Osteocyte (in vitro differentiated cells): ENCODE data around the gene CRB1. TPM values are rescaled to one million over a fixed set of nuclear protein-coding genes. Genes with fewer than 3 reads are reported as not detected.
A peak's percentile ranks its signal among the peaks of the same experiment; 100 is the strongest.

ENCODE experiments used
- DNase-seq: peaks from one replicate; pipeline ENCODE4 v3.0.0; 2021; ENCODE audit warnings: mixed read lengths; ENCODE audit not compliant: unreplicated experiment; ENCODE audit errors: extremely low spot score
- H3K27ac Mint-ChIP-seq: one replicate; pipeline ENCODE4 v1.8.0; 2021; ENCODE audit warnings: mild to moderate bottlenecking, mixed read lengths; ENCODE audit not compliant: unreplicated experiment
- H3K27me3 Mint-ChIP-seq: one replicate; pipeline ENCODE4 v1.8.0; 2021; ENCODE audit warnings: mixed read lengths; ENCODE audit not compliant: unreplicated experiment
- H3K36me3 Mint-ChIP-seq: one replicate; pipeline ENCODE4 v1.8.0; 2021; ENCODE audit warnings: mixed read lengths; ENCODE audit not compliant: unreplicated experiment
- H3K4me1 Mint-ChIP-seq: one replicate; pipeline ENCODE4 v1.8.0; 2021; ENCODE audit warnings: mixed read lengths; ENCODE audit not compliant: unreplicated experiment
- H3K4me3 Mint-ChIP-seq: one replicate; pipeline ENCODE4 v1.8.0; 2021; ENCODE audit warnings: mild to moderate bottlenecking, moderate library complexity, mixed read lengths; ENCODE audit not compliant: unreplicated experiment
- H3K9me3 Mint-ChIP-seq: one replicate; pipeline ENCODE4 v1.8.0; 2021; ENCODE audit warnings: mixed read lengths; ENCODE audit not compliant: unreplicated experiment
- total RNA-seq: library from RNA; stranded (reverse); gene quantifications from 2 replicates; pipeline ENCODE4 v1.2.1, GENCODE V29; 2021
- TF ChIP-seq, protein P1 (sequence below): fragments of 200-600 bp; sonication (generic); IDR thresholded peaks from 2 replicates; pipeline ENCODE4 v1.5.0; 2021; ENCODE audit warnings: antibody characterized with exemption, mild to moderate bottlenecking, moderate library complexity

The CRB1 gene
- total RNA-seq, 1 donor from 2014 or later, result not detected

DNA sequence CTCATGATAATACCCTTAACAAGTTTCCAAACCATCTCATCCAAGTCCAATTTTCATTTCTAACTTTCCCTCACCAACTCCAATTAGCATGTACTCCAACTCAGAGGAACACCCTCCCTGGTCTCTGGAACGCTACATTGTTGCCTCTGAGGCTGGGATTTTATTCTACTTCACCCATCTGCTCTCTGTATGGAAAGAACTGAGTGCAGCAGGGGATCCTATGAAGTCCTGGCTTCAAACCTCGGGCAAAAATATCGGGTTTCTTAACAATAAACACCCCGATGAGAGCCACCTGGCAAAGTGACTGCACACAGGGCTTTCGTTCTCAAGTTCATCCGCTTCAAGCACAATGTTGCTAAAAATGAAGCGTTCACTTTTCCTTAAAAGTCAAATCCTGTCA lies 99.6 kb downstream of the CRB1 start:
- no peak for DNase-seq
- Mint-ChIP-seq H3K4me1 (no peaks in the 10 kb centered on the region), H3K27ac (no peak overlapping the region), H3K4me3 (no peak overlapping the region), H3K36me3 (no peaks in the 10 kb centered on the region), H3K27me3 (peaks cover 14% of the 10 kb centered on the region), H3K9me3 (no peaks in the 10 kb centered on the region)
- TF ChIP-seq, protein P1, sequence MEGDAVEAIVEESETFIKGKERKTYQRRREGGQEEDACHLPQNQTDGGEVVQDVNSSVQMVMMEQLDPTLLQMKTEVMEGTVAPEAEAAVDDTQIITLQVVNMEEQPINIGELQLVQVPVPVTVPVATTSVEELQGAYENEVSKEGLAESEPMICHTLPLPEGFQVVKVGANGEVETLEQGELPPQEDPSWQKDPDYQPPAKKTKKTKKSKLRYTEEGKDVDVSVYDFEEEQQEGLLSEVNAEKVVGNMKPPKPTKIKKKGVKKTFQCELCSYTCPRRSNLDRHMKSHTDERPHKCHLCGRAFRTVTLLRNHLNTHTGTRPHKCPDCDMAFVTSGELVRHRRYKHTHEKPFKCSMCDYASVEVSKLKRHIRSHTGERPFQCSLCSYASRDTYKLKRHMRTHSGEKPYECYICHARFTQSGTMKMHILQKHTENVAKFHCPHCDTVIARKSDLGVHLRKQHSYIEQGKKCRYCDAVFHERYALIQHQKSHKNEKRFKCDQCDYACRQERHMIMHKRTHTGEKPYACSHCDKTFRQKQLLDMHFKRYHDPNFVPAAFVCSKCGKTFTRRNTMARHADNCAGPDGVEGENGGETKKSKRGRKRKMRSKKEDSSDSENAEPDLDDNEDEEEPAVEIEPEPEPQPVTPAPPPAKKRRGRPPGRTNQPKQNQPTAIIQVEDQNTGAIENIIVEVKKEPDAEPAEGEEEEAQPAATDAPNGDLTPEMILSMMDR, result no peak

DNA sequence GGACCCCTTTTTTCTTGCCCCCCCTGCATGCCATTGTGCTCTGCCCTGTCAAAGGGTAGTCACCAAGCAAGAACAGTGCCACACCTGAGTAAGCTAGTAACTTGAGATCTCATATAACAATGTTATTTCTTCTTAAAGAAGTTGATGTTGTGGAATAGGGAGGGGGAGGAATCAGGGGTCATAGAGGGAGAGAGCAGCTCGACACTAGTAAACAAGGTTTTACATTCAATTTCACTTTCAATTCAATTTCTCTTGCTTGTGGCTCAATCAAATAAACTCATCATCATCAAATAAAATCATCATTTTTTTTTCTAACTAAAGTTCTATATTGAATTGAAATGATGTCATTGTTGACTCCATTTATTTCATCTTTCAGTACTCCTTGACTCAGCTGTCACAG lies 106.4 kb downstream of the CRB1 start:
- no peaks in the 10 kb centered on the region for H3K36me3 Mint-ChIP-seq
- no peaks in the 10 kb centered on the region for H3K9me3 Mint-ChIP-seq
- no peak overlapping the region for H3K27ac Mint-ChIP-seq
- no peak overlapping the region for H3K4me3 Mint-ChIP-seq
- TF ChIP-seq, protein P1, result no peak
- H3K4me1 Mint-ChIP-seq, result no peaks in the 10 kb centered on the region
- peaks cover 12% of the 10 kb centered on the region for H3K27me3 Mint-ChIP-seq
- DNase-seq, result no peak

DNA sequence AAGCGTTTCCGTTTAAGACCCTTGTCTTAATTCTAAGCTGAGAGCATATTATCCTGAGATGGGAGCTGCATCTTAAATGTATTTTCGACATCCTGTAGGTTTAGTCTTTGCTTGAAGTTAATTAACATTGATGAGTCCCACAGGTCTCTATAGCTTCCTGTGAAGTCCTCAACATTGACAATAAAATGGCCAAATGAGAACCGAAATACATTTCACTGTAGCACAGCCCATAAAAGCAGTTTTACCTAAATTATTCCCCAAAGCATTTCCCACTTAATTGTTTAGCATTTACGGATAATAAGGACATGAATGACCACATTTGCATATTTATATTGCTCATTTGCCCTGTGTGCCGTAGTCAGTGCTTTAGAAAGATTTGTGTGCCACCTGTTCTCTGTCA lies 116.4 kb downstream of the CRB1 start:
- DNase-seq, result no peak
- TF ChIP-seq, protein P1, result no peak
- no peaks in the 10 kb centered on the region for H3K4me1 Mint-ChIP-seq
- H3K4me3 Mint-ChIP-seq, result no peak overlapping the region
- H3K27ac Mint-ChIP-seq, result no peak overlapping the region
- H3K9me3 Mint-ChIP-seq, result no peaks in the 10 kb centered on the region
- H3K27me3 Mint-ChIP-seq, result peaks cover 24% of the 10 kb centered on the region
- H3K36me3 Mint-ChIP-seq, result no peaks in the 10 kb centered on the region

DNA sequence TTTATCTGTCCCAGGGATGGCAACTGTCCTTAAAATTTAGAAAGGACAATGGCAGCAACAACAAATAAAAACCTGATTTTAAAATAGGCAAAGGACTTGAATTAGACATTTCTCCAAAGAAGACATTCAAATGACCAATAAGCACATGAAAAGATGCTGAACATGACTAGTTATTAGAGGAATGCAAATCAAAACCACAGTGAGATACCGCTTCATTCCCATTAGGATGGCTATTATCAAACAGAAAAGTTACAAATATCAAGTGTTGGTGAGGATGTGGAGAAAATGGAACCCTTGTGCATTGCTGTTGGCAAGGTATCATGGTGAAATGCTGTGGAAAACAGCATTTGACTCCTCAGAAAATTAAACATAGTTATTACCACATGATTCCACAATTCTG lies 120.7 kb downstream of the CRB1 start:
- Mint-ChIP-seq H3K4me1 (peaks cover 21% of the 10 kb centered on the region), H3K9me3 (no peaks in the 10 kb centered on the region), H3K36me3 (no peaks in the 10 kb centered on the region), H3K4me3 (no peak overlapping the region), H3K27me3 (peaks cover 22% of the 10 kb centered on the region), H3K27ac (no peak overlapping the region)
- TF ChIP-seq, protein P1, result no peak
- DNase-seq, result no peak

DNA sequence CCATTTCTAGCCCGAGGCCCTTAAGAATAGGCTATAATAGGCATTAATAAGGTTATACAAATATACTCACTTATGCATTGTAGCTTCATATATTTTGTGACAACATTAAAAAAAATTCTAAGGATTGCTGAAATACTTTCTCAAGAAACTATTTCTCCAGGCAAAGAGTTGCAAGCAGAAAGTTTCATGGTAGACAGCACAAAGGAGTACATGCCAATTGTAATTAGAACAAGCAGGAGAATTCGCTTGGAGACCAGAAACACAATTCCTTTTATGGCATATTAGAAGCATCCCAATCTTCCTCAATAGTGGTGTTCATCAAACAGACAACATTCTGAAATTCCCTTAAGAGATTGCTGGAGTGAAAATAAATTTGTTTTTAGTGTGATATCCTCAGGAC lies 122.8 kb downstream of the CRB1 start:
- no peak for DNase-seq
- Mint-ChIP-seq H3K4me3 (no peak overlapping the region), H3K9me3 (no peaks in the 10 kb centered on the region)

More for the DNA sequence above, 122.8 kb downstream of the CRB1 start:
- Mint-ChIP-seq H3K36me3 (no peaks in the 10 kb centered on the region), H3K27me3 (peaks cover 26% of the 10 kb centered on the region), H3K27ac (peak overlapping the region; percentile 68), H3K4me1 (peaks cover 21% of the 10 kb centered on the region)
- TF ChIP-seq, protein P1, result no peak
